NB4 (cell line): ENCODE measurements around the gene FAT4.

Source experiments
- CTCF ChIP-seq: IDR thresholded peaks from one replicate; pipeline ENCODE4 v1.5.1; 2012; ENCODE audit warnings: low read depth, low read length
- MAX ChIP-seq: IDR thresholded peaks from 2 replicates; pipeline ENCODE4 v1.6.1; 2011; ENCODE audit warnings: low read depth, low read length
- MYC ChIP-seq: IDR thresholded peaks from 2 replicates; pipeline ENCODE4 v1.6.1; 2011; ENCODE audit warnings: low read depth, low read length
- POLR2A ChIP-seq: IDR thresholded peaks from 2 replicates; pipeline ENCODE4 v1.6.1; 2011; ENCODE audit warnings: mild to moderate bottlenecking; ENCODE audit not compliant: insufficient read length; ENCODE audit errors: extremely low read depth

GRCh38 chr4:125322366-125322730, 7.6 kb downstream of the FAT4 start:
- TF ChIP-seq CTCF (no peak), POLR2A (no peak), MAX (no peak), MYC (no peak)
